GM21515 (cell line): ENCODE results near the gene TENM3.

Experiments
- ATAC-seq: cut with Tn5 transposase; IDR thresholded peaks from one replicate; pipeline ENCODE4 v1.9.1; 2021; ENCODE audit not compliant: unreplicated experiment

Gene TENM3

GRCh38 chr4:182649698-182650477 is 406.7 kb downstream of the TENM3 start:
- no peak for ATAC-seq

- no peak for ATAC-seq
These were observed 410.4 kb downstream of the TENM3 start for GRCh38 chr4:182653596-182653995.

- no peak for ATAC-seq
These were observed 412.1 kb downstream of the TENM3 start for GRCh38 chr4:182655340-182655739.

- no peak for ATAC-seq
These were observed 419.3 kb downstream of the TENM3 start for GRCh38 chr4:182662551-182662950.

GRCh38 chr4:182671231-182671630 is 428.0 kb downstream of the TENM3 start:
- ATAC-seq, result no peak

- ATAC-seq, result no peak
These were observed 428.5 kb downstream of the TENM3 start for GRCh38 chr4:182671749-182672148.

GRCh38 chr4:182678590-182678989 is 435.4 kb downstream of the TENM3 start:
- no peak for ATAC-seq

- ATAC-seq, result no peak
These were observed 436.3 kb downstream of the TENM3 start for GRCh38 chr4:182679533-182679932.

GRCh38 chr4:182680234-182680653 is 437.0 kb downstream of the TENM3 start:
- no peak for ATAC-seq

GRCh38 chr4:182683661-182684060 is 440.5 kb downstream of the TENM3 start:
- ATAC-seq, result no peak

GRCh38 chr4:182684796-182685195 is 441.6 kb downstream of the TENM3 start:
- no peak for ATAC-seq

- ATAC-seq, result no peak
These were observed 444.9 kb downstream of the TENM3 start for GRCh38 chr4:182688081-182688480.

GRCh38 chr4:182694551-182694950 is 451.3 kb downstream of the TENM3 start:
- no peak for ATAC-seq

GRCh38 chr4:182695009-182695408 is 451.8 kb downstream of the TENM3 start:
- ATAC-seq, result no peak

- no peak for ATAC-seq
These were observed 452.6 kb downstream of the TENM3 start for GRCh38 chr4:182695842-182696241.

- no peak for ATAC-seq
These were observed 453.9 kb downstream of the TENM3 start for GRCh38 chr4:182697094-182697493.

- ATAC-seq, result no peak
These were observed 455.0 kb downstream of the TENM3 start for GRCh38 chr4:182698212-182698611.

- no peak for ATAC-seq
These were observed 456.0 kb downstream of the TENM3 start for GRCh38 chr4:182699201-182699600.

GRCh38 chr4:182699795-182700194 is 456.6 kb downstream of the TENM3 start:
- ATAC-seq, result no peak

- no peak for ATAC-seq
These were observed 457.4 kb downstream of the TENM3 start for GRCh38 chr4:182700362-182701160.

GRCh38 chr4:182704077-182704476 is 460.9 kb downstream of the TENM3 start:
- no peak for ATAC-seq

- no peak for ATAC-seq
These were observed 461.7 kb downstream of the TENM3 start for GRCh38 chr4:182704948-182705347.
